HG03520 (cell line): Measurements from ENCODE around the gene AP3S1.
"Not testable (repeated sequence)": the region's sequence is repeated elsewhere in the genome, so short reads cannot be mapped to it uniquely, and the experiment has no call there.

ENCODE experiments used
- ATAC-seq: cut with Tn5 transposase; IDR thresholded peaks from one replicate; pipeline ENCODE4 v1.9.1; 2021; ENCODE audit warnings: mild to moderate bottlenecking, moderate library complexity; ENCODE audit not compliant: unreplicated experiment

AP3S1 gene

GRCh38 chr5:115841382-115842088, at the start of gene AP3S1, which contains the start of gene ATG12:
TSS of gene AP3S1 (plus strand) at chr5:115841935. CDS start at chr5:115842038, 103 bp downstream.
TSS of gene ATG12 (minus strand) at chr5:115841565. CDS start at chr5:115841552, 13 bp downstream.
- ATAC-seq: peak; percentile 89

- no peak for ATAC-seq
Measured at GRCh38 chr5:115795700-115796099, 46.0 kb upstream of the AP3S1 start.

- ATAC-seq: no peak
Measured at GRCh38 chr5:115796656-115797055, 45.1 kb upstream of the AP3S1 start.

GRCh38 chr5:115798252-115798651, 43.5 kb upstream of the AP3S1 start:
- no peak for ATAC-seq

- ATAC-seq: no peak
Measured at GRCh38 chr5:115800108-115800507, 41.6 kb upstream of the AP3S1 start.

GRCh38 chr5:115801152-115801551, 40.6 kb upstream of the AP3S1 start:
- no peak for ATAC-seq

GRCh38 chr5:115801984-115802383, 39.8 kb upstream of the AP3S1 start:
- no peak for ATAC-seq

- no peak for ATAC-seq
Measured at GRCh38 chr5:115806986-115807653, 34.6 kb upstream of the AP3S1 start.

- no peak for ATAC-seq
Measured at GRCh38 chr5:115807654-115808052, 34.1 kb upstream of the AP3S1 start.

- ATAC-seq: not testable (repeated sequence)
Measured at GRCh38 chr5:115808066-115808465, 33.7 kb upstream of the AP3S1 start.

GRCh38 chr5:115809946-115810345, 31.8 kb upstream of the AP3S1 start:
- ATAC-seq: no peak

- ATAC-seq: no peak
Measured at GRCh38 chr5:115810761-115811160, 31.0 kb upstream of the AP3S1 start.

GRCh38 chr5:115811406-115811805, 30.3 kb upstream of the AP3S1 start:
- no peak for ATAC-seq

- no peak for ATAC-seq
Measured at GRCh38 chr5:115812372-115812771, 29.4 kb upstream of the AP3S1 start.

- ATAC-seq: no peak
Measured at GRCh38 chr5:115813719-115814118, 28.0 kb upstream of the AP3S1 start.

- no peak for ATAC-seq
Measured at GRCh38 chr5:115815006-115815692, 26.6 kb upstream of the AP3S1 start.

- no peak for ATAC-seq
Measured at GRCh38 chr5:115815693-115816225, 26.0 kb upstream of the AP3S1 start.

- no peak for ATAC-seq
Measured at GRCh38 chr5:115816226-115817081, 25.3 kb upstream of the AP3S1 start, which contains the start of gene CDO1. TSS of gene CDO1 (minus strand) at chr5:115816659. CDS start at chr5:115816397, 262 bp downstream.

- no peak for ATAC-seq
Measured at GRCh38 chr5:115817386-115817785, 24.3 kb upstream of the AP3S1 start.

- no peak for ATAC-seq
Measured at GRCh38 chr5:115818821-115819220, 22.9 kb upstream of the AP3S1 start.
